Smooth muscle cell (in vitro differentiated cells): ENCODE data around the gene ACCS. TPM values are rescaled to one million over a fixed set of nuclear protein-coding genes. Genes with fewer than 3 reads are reported as not detected.
A peak's percentile ranks its signal among the peaks of the same experiment; 100 is the strongest.

Source experiments
- DNase-seq: peaks from one replicate; lab custom pipeline; 2025; ENCODE audit not compliant: unreplicated experiment; lab: John Stamatoyannopoulos, UW
- H2AFZ ChIP-seq: fragments of 200-600 bp; sonication (generic); 2 replicates; pipeline ENCODE4 v1.6.0; 2016; ENCODE audit warnings: antibody characterized with exemption, low read depth, mild to moderate bottlenecking
- H3F3A ChIP-seq: fragments of 200-600 bp; sonication (generic); 2 replicates; pipeline ENCODE4 v1.6.0; 2017; ENCODE audit warnings: antibody characterized with exemption, low read depth
- H3K27ac ChIP-seq: fragments of 200-600 bp; sonication (generic); 2 replicates; pipeline ENCODE4 v1.5.1; 2016; ENCODE audit warnings: low read depth, mild to moderate bottlenecking
- H3K27me3 ChIP-seq: fragments of 200-600 bp; sonication (generic); 2 replicates; pipeline ENCODE4 v1.6.1; 2016; ENCODE audit warnings: low read depth, mild to moderate bottlenecking
- H3K36me3 ChIP-seq: fragments of 200-600 bp; sonication (generic); 2 replicates; pipeline ENCODE4 v1.5.1; 2016; ENCODE audit warnings: low read depth
- H3K4me1 ChIP-seq: fragments of 200-600 bp; sonication (generic); 2 replicates; pipeline ENCODE4 v1.5.1; 2016; ENCODE audit warnings: low read depth
- H3K4me2 ChIP-seq: fragments of 200-600 bp; sonication (generic); 2 replicates; pipeline ENCODE4 v1.6.0; 2016; ENCODE audit warnings: mild to moderate bottlenecking
- H3K4me3 ChIP-seq: fragments of 200-600 bp; sonication (generic); 2 replicates; pipeline ENCODE4 v1.5.1; 2016; ENCODE audit warnings: mild to moderate bottlenecking
- H3K79me2 ChIP-seq: fragments of 200-600 bp; sonication (generic); 2 replicates; pipeline ENCODE4 v1.6.0; 2016; ENCODE audit warnings: low read depth, mild to moderate bottlenecking
- H3K9ac ChIP-seq: fragments of 200-600 bp; sonication (generic); 2 replicates; pipeline ENCODE4 v1.6.0; 2016; ENCODE audit warnings: low read depth
- H3K9me3 ChIP-seq: fragments of 200-600 bp; sonication (generic); replicated peaks from 2 replicates; pipeline ENCODE4 v1.5.1; 2016; ENCODE audit warnings: low read depth
- H4K20me1 ChIP-seq: fragments of 200-600 bp; sonication (generic); 2 replicates; pipeline ENCODE4 v1.6.0; 2016; ENCODE audit warnings: low read depth
- CTCF ChIP-seq: fragments of 200-600 bp; sonication (generic); IDR thresholded peaks from 2 replicates; pipeline ENCODE4 v1.5.1; 2017; ENCODE audit warnings: borderline replicate concordance, mild to moderate bottlenecking, antibody characterized with exemption; ENCODE audit not compliant: insufficient read depth, poor library complexity, severe bottlenecking
- WGBS: methylation state at CpG from one replicate; pipeline ENCODE4 v1.1.7; 2016; ENCODE audit warnings: low lambda C conversion rate; 5-methylcytosine and 5-hydroxymethylcytosine counted together
- polyA plus RNA-seq: library from polyadenylated mRNA; unstranded; fragments of >200 nt; fragmentation: Nextera tagmentation; extraction: Ambion mirVana; gene quantifications from 2 replicates; pipeline ENCODE4 v1.2.1, GENCODE V29; 2016
- total RNA-seq: library from RNA; depleted of rRNA; stranded (reverse); fragments of >200 nt; gene quantifications from 2 replicates; pipeline ENCODE4 v1.2.3, GENCODE V29; 2014

Gene ACCS
- total and polyA plus RNA-seq, 2 experiments from 2014 or later, result 3.5 to 4.1 TPM

GRCh38 chr11:44088871-44089270 is 22.8 kb downstream of the ACCS start:
- Histone ChIP-seq H3K4me3 (no peak overlapping the region), H4K20me1 (no peaks in the 10 kb centered on the region), H3F3A (no peaks in the 10 kb centered on the region), H3K4me1 (no peaks in the 10 kb centered on the region), H3K9ac (no peak overlapping the region), H3K79me2 (no peaks in the 10 kb centered on the region), H3K9me3 (no peaks in the 10 kb centered on the region), H3K36me3 (no peaks in the 10 kb centered on the region), H3K4me2 (no peak overlapping the region), H2AFZ (no peak overlapping the region), H3K27me3 (no peaks in the 10 kb centered on the region), H3K27ac (no peak overlapping the region)
- TF ChIP-seq CTCF, result no peak
- DNase-seq, result no peak
- WGBS, result 93% methylated on average over 4 of the region's 4 CpGs

- H3K27ac ChIP-seq, result no peak overlapping the region
- H3K4me3 ChIP-seq, result no peak overlapping the region
- H3K36me3 ChIP-seq, result no peaks in the 10 kb centered on the region
- DNase-seq, result no peak
- no peaks in the 10 kb centered on the region for H3K27me3 ChIP-seq
- no peaks in the 10 kb centered on the region for H3F3A ChIP-seq
- H3K9me3 ChIP-seq, result no peaks in the 10 kb centered on the region
- no peak overlapping the region for H3K9ac ChIP-seq
- no peak for TF ChIP-seq CTCF
- H2AFZ ChIP-seq, result no peak overlapping the region
- H3K4me1 ChIP-seq, result no peaks in the 10 kb centered on the region
- no peak overlapping the region for H3K4me2 ChIP-seq
- H3K79me2 ChIP-seq, result no peaks in the 10 kb centered on the region
- 89% methylated on average over 1 of the region's 1 CpG for WGBS
- no peaks in the 10 kb centered on the region for H4K20me1 ChIP-seq
Measured at GRCh38 chr11:44090539-44090938, 24.5 kb downstream of the ACCS start.

GRCh38 chr11:44094260-44094868 is 28.3 kb downstream of the ACCS start:
- peak; percentile 71 for TF ChIP-seq CTCF
- Histone ChIP-seq H3K36me3 (no peaks in the 10 kb centered on the region), H3K9me3 (no peaks in the 10 kb centered on the region), H3K4me3 (no peak overlapping the region), H3K4me2 (no peak overlapping the region), H2AFZ (no peak overlapping the region), H3K4me1 (peaks cover 9% of the 10 kb centered on the region), H3K27ac (no peak overlapping the region), H3K9ac (no peak overlapping the region), H3F3A (no peaks in the 10 kb centered on the region), H3K79me2 (peaks cover 12% of the 10 kb centered on the region), H4K20me1 (peaks cover 32% of the 10 kb centered on the region), H3K27me3 (no peaks in the 10 kb centered on the region)
- peak; percentile 8 for DNase-seq
- WGBS, result 43% methylated on average over 11 of the region's 11 CpGs
